Lower lobe of right lung (tissue), 2 donors: ENCODE data around the gene PPM1H. TPM values are rescaled to one million over a fixed set of nuclear protein-coding genes. Genes with fewer than 3 reads are reported as not detected.

Experiments used
- ATAC-seq, 2 donors: fragments of 200-7000 bp; cut with Tn5 transposase; one replicate each; pipeline ENCODE4 v1.9.1; 2020 to 2022; ENCODE audit warnings: mild to moderate bottlenecking in 2 of 2, moderate library complexity in 2 of 2
- DNase-seq: peaks from one replicate; pipeline ENCODE4 v3.0.0-alpha.2; 2020
- H3K27ac ChIP-seq: fragments of 200-600 bp; one replicate; pipeline ENCODE4 v1.8.0; 2022
- H3K27me3 ChIP-seq: fragments of 200-600 bp; one replicate; pipeline ENCODE4 v1.8.0; 2022; ENCODE audit warnings: low read depth
- H3K36me3 ChIP-seq: fragments of 200-600 bp; one replicate; pipeline ENCODE4 v1.8.0; 2022; ENCODE audit warnings: mild to moderate bottlenecking
- H3K4me1 ChIP-seq: fragments of 200-600 bp; one replicate; pipeline ENCODE4 v1.8.0; 2022
- H3K4me3 ChIP-seq: fragments of 200-600 bp; one replicate; pipeline ENCODE4 v1.8.0; 2022; ENCODE audit warnings: mild to moderate bottlenecking
- H3K9me3 ChIP-seq: fragments of 200-600 bp; one replicate; pipeline ENCODE4 v1.8.0; 2022
- CTCF ChIP-seq: fragments of 200-600 bp; IDR thresholded peaks from one replicate; pipeline ENCODE4 v1.8.0; 2022; ENCODE audit warnings: antibody characterized with exemption, mild to moderate bottlenecking
- intact Hi-C: fragments of 100-400 bp; cut with DNase I; formaldehyde crosslinking; loops from one replicate; pipeline ENCODE4 v1.11.0; 2022
- total RNA-seq: library from RNA; stranded (reverse); fragmentation: NEBNext Ultra II Directional; extraction: Animal tissue kit (Norgen Biotek cat#: 25700); gene quantifications from one replicate; pipeline ENCODE4 v1.2.1, GENCODE V29; 2021
- donor health status: DM: no; HTN: yes; CAD: no; lungs with severe emphysema.

The PPM1H gene
- total RNA-seq, 1 donor from 2014 or later, result 6.8 TPM

- Histone ChIP-seq H3K4me3 (no peak overlapping the region), H3K36me3 (no peaks in the 10 kb centered on the region), H3K27ac (no peak overlapping the region), H3K4me1 (peaks cover 17% of the 10 kb centered on the region), H3K27me3 (no peaks in the 10 kb centered on the region), H3K9me3 (no peaks in the 10 kb centered on the region)
- intact Hi-C loops, result no loop called here
- DNase-seq, result no peak
- TF ChIP-seq CTCF, result no peak
- no peak for ATAC-seq
Measured at GRCh38 chr12:62707939-62708338, 227.0 kb downstream of the PPM1H start.

GRCh38 chr12:62705846-62706245 is 229.1 kb downstream of the PPM1H start:
- intact Hi-C loops, result no loop called here
- Histone ChIP-seq H3K27me3 (no peaks in the 10 kb centered on the region), H3K27ac (no peak overlapping the region), H3K4me1 (peaks cover 22% of the 10 kb centered on the region), H3K9me3 (no peaks in the 10 kb centered on the region), H3K36me3 (no peaks in the 10 kb centered on the region), H3K4me3 (no peak overlapping the region)
- no peak for TF ChIP-seq CTCF
- ATAC-seq, result no peak
- DNase-seq, result no peak

- H3K9me3 ChIP-seq, result no peaks in the 10 kb centered on the region
- H3K36me3 ChIP-seq, result no peaks in the 10 kb centered on the region
- peaks cover 13% of the 10 kb centered on the region for H3K4me1 ChIP-seq
- no peak overlapping the region for H3K4me3 ChIP-seq
- peak overlapping the region; percentile 25 for H3K27ac ChIP-seq
- intact Hi-C loops, result no loop called here
- DNase-seq, result no peak
- no peak for TF ChIP-seq CTCF
- no peaks in the 10 kb centered on the region for H3K27me3 ChIP-seq
- ATAC-seq, result no peak
Measured at GRCh38 chr12:62703011-62703380, 232.0 kb downstream of the PPM1H start.

- no peaks in the 10 kb centered on the region for H3K27me3 ChIP-seq
- no peak for DNase-seq
- no peak for TF ChIP-seq CTCF
- no peak overlapping the region for H3K27ac ChIP-seq
- H3K9me3 ChIP-seq, result no peaks in the 10 kb centered on the region
- no peak overlapping the region for H3K4me3 ChIP-seq
- H3K4me1 ChIP-seq, result peaks cover 13% of the 10 kb centered on the region
- intact Hi-C loops, result no loop called here
- no peak for ATAC-seq
- no peaks in the 10 kb centered on the region for H3K36me3 ChIP-seq
Measured at GRCh38 chr12:62701492-62701891, 233.5 kb downstream of the PPM1H start.

GRCh38 chr12:62700091-62700880 is 234.7 kb downstream of the PPM1H start:
- no peak overlapping the region for H3K27ac ChIP-seq
- ATAC-seq, result no peak
- peaks cover 13% of the 10 kb centered on the region for H3K4me1 ChIP-seq
- DNase-seq, result no peak
- intact Hi-C loops, result no loop called here
- no peaks in the 10 kb centered on the region for H3K9me3 ChIP-seq
- H3K27me3 ChIP-seq, result no peaks in the 10 kb centered on the region
- TF ChIP-seq CTCF, result no peak
- no peak overlapping the region for H3K4me3 ChIP-seq
- no peaks in the 10 kb centered on the region for H3K36me3 ChIP-seq
